ENCODE measurements around the gene STK31. TPM values are rescaled to one million over a fixed set of nuclear protein-coding genes. Genes with fewer than 3 reads are reported as not detected.
A peak's percentile ranks its signal among the peaks of the same experiment; 100 is the strongest.
"Not testable (repeated sequence)": the region's sequence is repeated elsewhere in the genome, so short reads cannot be mapped to it uniquely, and the experiment has no call there.

Gene STK31
- total and polyA plus RNA-seq, 2 donors (not counting 1 experiment from before 2014, with no cell fraction given): 0.13 to 1.8 TPM

DNA sequence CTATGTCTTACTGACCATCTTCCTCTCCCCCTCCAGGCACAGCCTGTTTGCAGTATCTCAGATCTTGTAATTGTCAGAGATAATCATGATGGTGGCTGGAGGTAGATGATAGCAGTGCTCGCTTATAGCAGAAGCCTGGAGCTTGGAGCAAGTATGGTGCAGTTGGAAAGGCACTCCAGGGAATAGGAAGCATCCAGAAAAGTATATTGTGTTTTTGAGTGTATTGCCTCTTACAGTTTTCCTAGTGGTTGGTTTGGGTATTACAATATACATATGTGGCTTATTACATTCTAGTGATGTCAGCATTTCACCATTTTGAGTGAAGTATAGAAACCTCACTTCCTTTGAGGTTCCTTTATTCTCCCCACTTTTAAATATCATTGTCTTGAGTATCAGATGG is 101.5 kb downstream of the STK31 start:
- ChIA-PET CTCF (no interaction called here), POLR2A (no interaction called here)
- DNase-seq: peak; percentile 1
- H3K27ac ChIP-seq (ENCODE audit: low read length in 2 of 2): no peak overlapping the region
- H3K36me3 ChIP-seq (replicated peaks in 1 of 2; ENCODE audit: control extremely low read depth in 1 of 2, control insufficient read depth in 1 of 2, extremely low read depth in 1 of 2, insufficient read depth in 2 of 2, low read length in 1 of 2): no peaks in the 10 kb centered on the region
- H3K4me1 ChIP-seq (ENCODE audit: control insufficient read depth in 2 of 2, insufficient read depth in 2 of 2, low read length in 2 of 2): no peaks in the 10 kb centered on the region
- no peak overlapping the region for H3K9ac ChIP-seq (ENCODE audit: low read length)
- no peaks in the 10 kb centered on the region for H3K79me2 ChIP-seq (ENCODE audit: control insufficient read depth, insufficient read depth, low read length)
- Mint-ChIP-seq H3K9me3 (ENCODE audit: insufficient read depth) (peaks cover 17% of the 10 kb centered on the region), H3K4me3 (no peak overlapping the region), H3K27me3 (no peaks in the 10 kb centered on the region), H3K4me1 (no peaks in the 10 kb centered on the region), H3K27ac (no peak overlapping the region)
- H3K27me3 ChIP-seq (replicated peaks in 1 of 4; ENCODE audit: control extremely low read depth in 1 of 4, control insufficient read depth in 3 of 4, insufficient read depth in 4 of 4, low read length in 3 of 4): no peaks in the 10 kb centered on the region
- H3K4me2 ChIP-seq (replicated peaks; ENCODE audit: low read depth, low read length, poor library complexity, severe bottlenecking): no peak overlapping the region
- H3K9me3 ChIP-seq (ENCODE audit: control extremely low read depth in 1 of 3, control insufficient read depth in 2 of 3, insufficient read depth in 1 of 3, low read length in 2 of 3): peaks cover 0 to 5% (median 4%) of the 10 kb centered on the region in 3 donors
- intact Hi-C loops (cut with micrococcal nuclease): no loop called here
- whole genome bisulfite sequencing (ENCODE audit: insufficient coverage): 100% methylated on average over 1 of the region's 1 CpG
- no peaks in the 10 kb centered on the region for H4K20me1 ChIP-seq (ENCODE audit: control insufficient read depth, insufficient read depth, low read length, poor library complexity, severe bottlenecking)
- no peak for ATAC-seq (ENCODE audit: low read depth)
- no peak for TF ChIP-seq EZH2 (IDR thresholded peaks at IDR 0.05; ENCODE audit: borderline replicate concordance, insufficient read depth, low read depth, low read length, poor library complexity, severe bottlenecking)
- TF ChIP-seq, protein P1, sequence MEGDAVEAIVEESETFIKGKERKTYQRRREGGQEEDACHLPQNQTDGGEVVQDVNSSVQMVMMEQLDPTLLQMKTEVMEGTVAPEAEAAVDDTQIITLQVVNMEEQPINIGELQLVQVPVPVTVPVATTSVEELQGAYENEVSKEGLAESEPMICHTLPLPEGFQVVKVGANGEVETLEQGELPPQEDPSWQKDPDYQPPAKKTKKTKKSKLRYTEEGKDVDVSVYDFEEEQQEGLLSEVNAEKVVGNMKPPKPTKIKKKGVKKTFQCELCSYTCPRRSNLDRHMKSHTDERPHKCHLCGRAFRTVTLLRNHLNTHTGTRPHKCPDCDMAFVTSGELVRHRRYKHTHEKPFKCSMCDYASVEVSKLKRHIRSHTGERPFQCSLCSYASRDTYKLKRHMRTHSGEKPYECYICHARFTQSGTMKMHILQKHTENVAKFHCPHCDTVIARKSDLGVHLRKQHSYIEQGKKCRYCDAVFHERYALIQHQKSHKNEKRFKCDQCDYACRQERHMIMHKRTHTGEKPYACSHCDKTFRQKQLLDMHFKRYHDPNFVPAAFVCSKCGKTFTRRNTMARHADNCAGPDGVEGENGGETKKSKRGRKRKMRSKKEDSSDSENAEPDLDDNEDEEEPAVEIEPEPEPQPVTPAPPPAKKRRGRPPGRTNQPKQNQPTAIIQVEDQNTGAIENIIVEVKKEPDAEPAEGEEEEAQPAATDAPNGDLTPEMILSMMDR (IDR thresholded peaks at IDR 0.05): peak; percentile 51
- H2AFZ ChIP-seq (ENCODE audit: insufficient read depth, low read depth, low read length, poor library complexity, severe bottlenecking): no peak overlapping the region
- H3K4me3 ChIP-seq (ENCODE audit: control extremely low read depth in 1 of 5, extremely low read depth in 1 of 5, insufficient read depth in 1 of 5, low read depth in 2 of 5, low read length in 4 of 5): no peak overlapping the region

DNA sequence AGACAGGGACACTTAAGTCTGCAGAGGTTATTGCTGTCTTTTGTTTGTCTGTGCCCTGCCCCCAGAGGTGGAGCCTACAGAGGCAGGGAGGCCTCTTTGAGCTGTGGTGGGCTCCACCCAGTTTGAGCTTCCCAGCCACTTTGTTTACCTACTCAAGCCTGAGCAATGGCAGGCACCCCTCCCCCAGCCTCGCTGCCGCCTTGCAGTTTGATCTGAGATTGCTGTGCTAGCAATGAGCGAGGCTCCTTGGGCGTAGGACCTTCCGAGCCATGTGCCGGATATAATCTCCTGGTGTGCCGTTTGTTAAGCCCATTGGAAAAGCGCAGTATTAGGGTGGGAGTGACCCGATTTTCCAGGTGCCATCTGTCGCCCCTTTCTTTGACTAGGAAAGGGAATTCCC is 118.1 kb downstream of the STK31 start:
- H3K9me3 Mint-ChIP-seq (ENCODE audit: insufficient read depth): peaks cover 10% of the 10 kb centered on the region
- H4K20me1 ChIP-seq (ENCODE audit: control insufficient read depth, insufficient read depth, low read length, poor library complexity, severe bottlenecking); intact Hi-C loops (cut with micrococcal nuclease); ATAC-seq (ENCODE audit: low read depth); H2AFZ ChIP-seq (ENCODE audit: insufficient read depth, low read depth, low read length, poor library complexity, severe bottlenecking); H3K27me3 Mint-ChIP-seq; H3K4me1 ChIP-seq (ENCODE audit: control insufficient read depth in 2 of 2, insufficient read depth in 2 of 2, low read length in 2 of 2); H3K4me1 Mint-ChIP-seq; H3K9ac ChIP-seq (ENCODE audit: low read length); H3K36me3 ChIP-seq (replicated peaks in 1 of 2; ENCODE audit: control extremely low read depth in 1 of 2, control insufficient read depth in 1 of 2, extremely low read depth in 1 of 2, insufficient read depth in 2 of 2, low read length in 1 of 2); H3K4me2 ChIP-seq (replicated peaks; ENCODE audit: low read depth, low read length, poor library complexity, severe bottlenecking); H3K4me3 Mint-ChIP-seq; H3K27ac Mint-ChIP-seq; H3K9me3 ChIP-seq (ENCODE audit: control extremely low read depth in 1 of 3, control insufficient read depth in 2 of 3, insufficient read depth in 1 of 3, low read length in 2 of 3); H3K27ac ChIP-seq (ENCODE audit: low read length in 2 of 2); H3K27me3 ChIP-seq (replicated peaks in 1 of 4; ENCODE audit: control extremely low read depth in 1 of 4, control insufficient read depth in 3 of 4, insufficient read depth in 4 of 4, low read length in 3 of 4); H3K79me2 ChIP-seq (ENCODE audit: control insufficient read depth, insufficient read depth, low read length); DNase-seq; POLR2A ChIA-PET; CTCF ChIA-PET; H3K4me3 ChIP-seq (ENCODE audit: control extremely low read depth in 1 of 5, extremely low read depth in 1 of 5, insufficient read depth in 1 of 5, low read depth in 2 of 5, low read length in 4 of 5): not testable (repeated sequence)
- WGBS (ENCODE audit: insufficient coverage): 93% methylated on average over 9 of the region's 10 CpGs

DNA sequence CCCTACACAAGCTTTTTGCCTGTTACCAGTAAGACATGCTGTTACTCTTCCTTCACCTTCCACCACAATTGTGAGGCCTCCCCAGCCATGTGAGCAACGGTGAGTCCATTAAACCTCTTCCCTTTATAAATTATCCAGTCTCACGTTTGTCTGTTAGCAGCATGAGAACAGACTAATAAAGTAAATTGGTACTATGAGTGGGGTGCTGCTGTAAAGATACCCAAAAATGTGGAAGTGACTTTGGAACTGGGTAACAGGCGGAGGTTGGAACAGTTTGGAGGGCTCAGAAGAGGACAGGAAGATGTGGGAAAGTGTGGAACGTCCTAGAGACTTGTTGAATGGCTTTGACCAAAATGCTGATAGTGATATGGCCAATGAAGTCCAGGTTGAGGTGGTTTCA is 122.7 kb downstream of the STK31 start:
- POLR2A ChIA-PET; H3K27ac ChIP-seq (ENCODE audit: low read length in 2 of 2); H3K4me3 ChIP-seq (ENCODE audit: control extremely low read depth in 1 of 5, extremely low read depth in 1 of 5, insufficient read depth in 1 of 5, low read depth in 2 of 5, low read length in 4 of 5); H3K4me1 ChIP-seq (ENCODE audit: control insufficient read depth in 2 of 2, insufficient read depth in 2 of 2, low read length in 2 of 2); H3K4me3 Mint-ChIP-seq; H3K27me3 Mint-ChIP-seq; H3K27ac Mint-ChIP-seq; H3K4me2 ChIP-seq (replicated peaks; ENCODE audit: low read depth, low read length, poor library complexity, severe bottlenecking); H2AFZ ChIP-seq (ENCODE audit: insufficient read depth, low read depth, low read length, poor library complexity, severe bottlenecking); intact Hi-C loops (cut with micrococcal nuclease); H3K27me3 ChIP-seq (replicated peaks in 1 of 4; ENCODE audit: control extremely low read depth in 1 of 4, control insufficient read depth in 3 of 4, insufficient read depth in 4 of 4, low read length in 3 of 4); CTCF ChIA-PET; H3K79me2 ChIP-seq (ENCODE audit: control insufficient read depth, insufficient read depth, low read length); H3K9ac ChIP-seq (ENCODE audit: low read length); ATAC-seq (ENCODE audit: low read depth); H3K36me3 ChIP-seq (replicated peaks in 1 of 2; ENCODE audit: control extremely low read depth in 1 of 2, control insufficient read depth in 1 of 2, extremely low read depth in 1 of 2, insufficient read depth in 2 of 2, low read length in 1 of 2); H4K20me1 ChIP-seq (ENCODE audit: control insufficient read depth, insufficient read depth, low read length, poor library complexity, severe bottlenecking); DNase-seq; H3K4me1 Mint-ChIP-seq: not testable (repeated sequence)
- H3K9me3 Mint-ChIP-seq (ENCODE audit: insufficient read depth): peaks cover 17% of the 10 kb centered on the region
- peaks cover 2 to 24% (median 13%) of the 10 kb centered on the region in 3 donors for H3K9me3 ChIP-seq (ENCODE audit: control extremely low read depth in 1 of 3, control insufficient read depth in 2 of 3, insufficient read depth in 1 of 3, low read length in 2 of 3)
- 75% methylated on average over 3 of the region's 4 CpGs for WGBS (ENCODE audit: insufficient coverage)
